WTC11 (cell line): ENCODE results near the gene PI4KA. TPM values are rescaled to one million over a fixed set of nuclear protein-coding genes. Genes with fewer than 3 reads are reported as not detected.

ENCODE experiments used
- ATAC-seq: fragments of 200-7000 bp; cut with Tn5 transposase; 2 replicates; pipeline ENCODE4 v1.10.0; 2021; ENCODE audit warnings: mild to moderate bottlenecking, moderate library complexity
- CTCF ChIA-PET: fragments of 300-600 bp; sonication (Branson Sonifier 250); formaldehyde crosslinking; loops from one replicate; lab custom pipeline; 2021; ENCODE audit warnings: antibody characterized with exemption; lab: Charles Lee
- POLR2A ChIA-PET: fragments of 350-600 bp; sonication (Branson Sonifier 250); formaldehyde crosslinking; loops from one replicate; lab custom pipeline; 2021; ENCODE audit warnings: antibody characterized with exemption; lab: Charles Lee
- DNase-seq: peaks from one replicate; pipeline ENCODE4 v3.0.0; 2021; ENCODE audit warnings: low spot score
- H3K27ac Mint-ChIP-seq: 2 replicates; pipeline ENCODE4 v1.8.0; 2021; ENCODE audit warnings: mixed read lengths
- H3K27me3 Mint-ChIP-seq: 2 replicates; pipeline ENCODE4 v1.8.0; 2021; ENCODE audit warnings: low read depth, mild to moderate bottlenecking, moderate library complexity, mixed read lengths
- H3K36me3 Mint-ChIP-seq: 2 replicates; pipeline ENCODE4 v1.8.0; 2021; ENCODE audit warnings: mixed read lengths
- H3K4me1 Mint-ChIP-seq: 2 replicates; pipeline ENCODE4 v1.8.0; 2022; ENCODE audit warnings: mixed read lengths
- H3K4me3 Mint-ChIP-seq: 2 replicates; pipeline ENCODE4 v1.8.0; 2021; ENCODE audit warnings: mild to moderate bottlenecking, moderate library complexity, mixed read lengths
- H3K9me3 Mint-ChIP-seq: 2 replicates; pipeline ENCODE4 v1.8.0; 2021; ENCODE audit warnings: mixed read lengths
- CREB1 ChIP-seq: sonication (generic); formaldehyde crosslinking; IDR thresholded peaks from 2 replicates; pipeline ENCODE4 v1.8.0; 2023; ENCODE audit warnings: mild to moderate bottlenecking, missing genetic modification reagents
- EMX1 ChIP-seq: fragments of 250-450 bp; sonication (Bioruptor Pico); IDR thresholded peaks from 2 replicates; pipeline ENCODE4 v1.8.0; 2021; ENCODE audit warnings: mild to moderate bottlenecking
- FOXK1 ChIP-seq: sonication (generic); formaldehyde crosslinking; IDR thresholded peaks from 2 replicates; pipeline ENCODE4 v1.8.0; 2022; ENCODE audit warnings: mild to moderate bottlenecking, moderate library complexity, missing genetic modification reagents
- GRHL2 ChIP-seq: fragments of 250-450 bp; sonication (Bioruptor Pico); IDR thresholded peaks from 2 replicates; pipeline ENCODE4 v1.8.0; 2022; ENCODE audit warnings: mild to moderate bottlenecking, moderate library complexity; ENCODE audit not compliant: insufficient replicate concordance, severe bottlenecking
- GTF2I ChIP-seq: fragments of 250-450 bp; sonication (Bioruptor Pico); conservative IDR thresholded peaks from 2 replicates; pipeline ENCODE4 v1.4.0; 2021; ENCODE audit warnings: mild to moderate bottlenecking
- IRF2 ChIP-seq: sonication (generic); formaldehyde crosslinking; IDR thresholded peaks from 2 replicates; pipeline ENCODE4 v1.8.0; 2022; ENCODE audit warnings: low read depth, missing genetic modification reagents, borderline replicate concordance
- JUN ChIP-seq: sonication (generic); formaldehyde crosslinking; IDR thresholded peaks from 2 replicates; pipeline ENCODE4 v1.8.0; 2023; ENCODE audit warnings: mild to moderate bottlenecking, missing genetic modification reagents
- MYBL2 ChIP-seq: sonication (generic); formaldehyde crosslinking; IDR thresholded peaks from 2 replicates; pipeline ENCODE4 v1.8.1; 2023; ENCODE audit warnings: mild to moderate bottlenecking, moderate library complexity, missing genetic modification reagents
- NFATC4 ChIP-seq: fragments of 250-450 bp; sonication (Bioruptor Pico); IDR thresholded peaks from 2 replicates; pipeline ENCODE4 v1.9.0; 2021; ENCODE audit warnings: mild to moderate bottlenecking
- NFYB ChIP-seq: sonication (generic); formaldehyde crosslinking; conservative IDR thresholded peaks from 2 replicates; pipeline ENCODE4 v1.8.0; 2022; ENCODE audit warnings: low read depth, missing genetic modification reagents
- SMAD3 ChIP-seq: sonication (generic); formaldehyde crosslinking; IDR thresholded peaks from 2 replicates; pipeline ENCODE4 v1.8.0; 2022; ENCODE audit warnings: missing genetic modification reagents, mild to moderate bottlenecking, borderline replicate concordance
- SMAD4 ChIP-seq: sonication (generic); formaldehyde crosslinking; IDR thresholded peaks from 2 replicates; pipeline ENCODE4 v1.8.0; 2022; ENCODE audit warnings: mild to moderate bottlenecking, missing genetic modification reagents
- TEAD1 ChIP-seq: sonication (generic); formaldehyde crosslinking; IDR thresholded peaks from 2 replicates; pipeline ENCODE4 v1.8.0; 2022; ENCODE audit warnings: mild to moderate bottlenecking, missing genetic modification reagents
- TEAD4 ChIP-seq: sonication (generic); formaldehyde crosslinking; IDR thresholded peaks from 2 replicates; pipeline ENCODE4 v1.8.0; 2022; ENCODE audit warnings: mild to moderate bottlenecking, missing genetic modification reagents
- ZBTB21 ChIP-seq: sonication (generic); formaldehyde crosslinking; IDR thresholded peaks from 2 replicates; pipeline ENCODE4 v1.8.1; 2023; ENCODE audit warnings: mild to moderate bottlenecking, missing genetic modification reagents, borderline replicate concordance
- ZNF138 ChIP-seq: sonication (generic); formaldehyde crosslinking; conservative IDR thresholded peaks from 2 replicates; pipeline ENCODE4 v1.8.1; 2022; ENCODE audit warnings: mild to moderate bottlenecking, moderate library complexity, missing genetic modification reagents
- ZNF317 ChIP-seq: sonication (generic); formaldehyde crosslinking; IDR thresholded peaks from 2 replicates; pipeline ENCODE4 v1.8.1; 2023; ENCODE audit warnings: low read depth, mild to moderate bottlenecking, moderate library complexity, missing genetic modification reagents, borderline replicate concordance
- ZNF396 ChIP-seq: fragments of 250-450 bp; sonication (Bioruptor Pico); IDR thresholded peaks from 2 replicates; pipeline ENCODE4 v1.8.0; 2021; ENCODE audit warnings: mild to moderate bottlenecking, moderate library complexity, borderline replicate concordance
- total RNA-seq: library from RNA; stranded (reverse); gene quantifications from 3 replicates; pipeline ENCODE4 v1.2.3, GENCODE V29; 2021
- TF ChIP-seq, protein P1 (sequence below): fragments of 250-450 bp; sonication (Bioruptor Pico); IDR thresholded peaks from 2 replicates; pipeline ENCODE4 v1.9.0; 2021; ENCODE audit warnings: moderate library complexity, mild to moderate bottlenecking, inconsistent platforms, borderline replicate concordance
- TF ChIP-seq, protein P2 (sequence below): fragments of 250-450 bp; sonication (Bioruptor Pico); IDR thresholded peaks from 2 replicates; pipeline ENCODE4 v1.8.0; 2021; ENCODE audit warnings: mild to moderate bottlenecking
- TF ChIP-seq, protein P3 (sequence below): fragments of 200-600 bp; IDR thresholded peaks from 2 replicates; pipeline ENCODE4 v1.8.0; 2022; ENCODE audit warnings: antibody characterized with exemption
- TF ChIP-seq, protein P4 (sequence below): fragments of 250-450 bp; sonication (Bioruptor Pico); IDR thresholded peaks from 2 replicates; pipeline ENCODE4 v1.9.0; 2021; ENCODE audit warnings: mild to moderate bottlenecking, borderline replicate concordance
- TF ChIP-seq, protein P5 (sequence below): sonication (generic); formaldehyde crosslinking; IDR thresholded peaks from 2 replicates; pipeline ENCODE4 v1.8.1; 2022; ENCODE audit warnings: low read depth, missing genetic modification reagents, borderline replicate concordance
- TF ChIP-seq, protein P6 (sequence below): sonication (generic); formaldehyde crosslinking; IDR thresholded peaks from 2 replicates; pipeline ENCODE4 v1.8.0; 2022; ENCODE audit warnings: mild to moderate bottlenecking, missing genetic modification reagents

PI4KA gene
- total RNA-seq, 1 experiment from 2014 or later: 45.5 TPM

DNA sequence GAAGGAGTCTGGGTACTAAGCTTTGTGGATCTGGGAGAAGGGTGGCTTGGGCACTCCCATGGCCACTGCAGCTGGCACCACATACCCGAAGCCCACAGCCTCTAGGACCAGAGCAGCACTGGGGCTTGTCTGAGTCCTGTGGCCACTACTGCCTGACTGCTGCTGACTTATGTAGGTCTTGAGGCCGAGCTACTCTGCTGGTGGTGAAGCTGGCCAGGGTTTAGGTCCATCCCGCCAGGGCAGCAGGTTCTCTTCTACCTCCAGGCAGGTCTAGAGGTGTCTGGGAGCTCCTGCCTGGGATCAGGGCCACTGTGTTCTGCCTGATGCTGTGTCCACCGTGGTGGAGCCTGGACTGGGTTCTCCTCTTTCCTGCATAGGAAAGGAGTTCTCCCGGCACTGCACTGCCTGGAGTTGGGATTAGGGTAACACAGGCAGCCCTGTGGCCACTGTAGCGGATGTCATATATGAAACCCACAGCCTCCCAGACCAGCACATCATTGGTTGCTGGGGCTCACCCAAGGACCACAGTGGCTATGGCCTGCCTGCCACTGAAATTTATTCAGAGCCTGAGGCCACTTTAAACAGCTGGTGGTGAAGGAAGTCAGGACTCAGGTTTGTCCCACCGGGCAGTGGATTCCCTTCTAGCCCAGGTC lies 194.5 kb downstream of the PI4KA start:
- Mint-ChIP-seq H3K9me3 (no peaks in the 10 kb centered on the region), H3K4me3 (no peak overlapping the region), H3K4me1 (no peaks in the 10 kb centered on the region), H3K27ac (no peak overlapping the region), H3K27me3 (no peaks in the 10 kb centered on the region; the same call in 1 of the 2 replicates), H3K36me3 (no peaks in the 10 kb centered on the region)
- ChIA-PET POLR2A (no interaction called here), CTCF (interaction anchor here (0.6 to 1.7 kb wide), 2 partner anchors 99 to 100 kb away, joined by 3 to 5 read pairs; no protein-coding TSS in a partner anchor)
- DNase-seq (no peak), ATAC-seq (no peak)
- no peak for TF ChIP-seq NFATC4 (CRISPR knock-in tag)
- no peak for TF ChIP-seq GRHL2 (CRISPR knock-in tag)
- no peak for TF ChIP-seq ZNF138 (CRISPR knock-in tag)
- TF ChIP-seq ZNF317: no peak
- no peak for TF ChIP-seq SMAD3 (CRISPR knock-in tag)
- TF ChIP-seq, protein P1, sequence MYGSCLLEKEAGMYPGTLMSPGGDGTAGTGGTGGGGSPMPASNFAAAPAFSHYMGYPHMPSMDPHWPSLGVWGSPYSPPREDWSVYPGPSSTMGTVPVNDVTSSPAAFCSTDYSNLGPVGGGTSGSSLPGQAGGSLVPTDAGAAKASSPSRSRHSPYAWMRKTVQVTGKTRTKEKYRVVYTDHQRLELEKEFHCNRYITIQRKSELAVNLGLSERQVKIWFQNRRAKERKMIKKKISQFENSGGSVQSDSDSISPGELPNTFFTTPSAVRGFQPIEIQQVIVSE (CRISPR knock-in tag): no peak
- no peak for TF ChIP-seq SMAD4 (CRISPR knock-in tag)
- no peak for TF ChIP-seq TEAD1 (CRISPR knock-in tag)
- TF ChIP-seq TEAD4 (CRISPR knock-in tag): no peak
- no peak for TF ChIP-seq EMX1 (CRISPR knock-in tag)
- TF ChIP-seq ZBTB21: no peak
- TF ChIP-seq, protein P2, sequence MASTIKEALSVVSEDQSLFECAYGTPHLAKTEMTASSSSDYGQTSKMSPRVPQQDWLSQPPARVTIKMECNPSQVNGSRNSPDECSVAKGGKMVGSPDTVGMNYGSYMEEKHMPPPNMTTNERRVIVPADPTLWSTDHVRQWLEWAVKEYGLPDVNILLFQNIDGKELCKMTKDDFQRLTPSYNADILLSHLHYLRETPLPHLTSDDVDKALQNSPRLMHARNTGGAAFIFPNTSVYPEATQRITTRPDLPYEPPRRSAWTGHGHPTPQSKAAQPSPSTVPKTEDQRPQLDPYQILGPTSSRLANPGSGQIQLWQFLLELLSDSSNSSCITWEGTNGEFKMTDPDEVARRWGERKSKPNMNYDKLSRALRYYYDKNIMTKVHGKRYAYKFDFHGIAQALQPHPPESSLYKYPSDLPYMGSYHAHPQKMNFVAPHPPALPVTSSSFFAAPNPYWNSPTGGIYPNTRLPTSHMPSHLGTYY (CRISPR knock-in tag): no peak
- TF ChIP-seq NFYB (CRISPR knock-in tag): no peak
- TF ChIP-seq, protein P3, sequence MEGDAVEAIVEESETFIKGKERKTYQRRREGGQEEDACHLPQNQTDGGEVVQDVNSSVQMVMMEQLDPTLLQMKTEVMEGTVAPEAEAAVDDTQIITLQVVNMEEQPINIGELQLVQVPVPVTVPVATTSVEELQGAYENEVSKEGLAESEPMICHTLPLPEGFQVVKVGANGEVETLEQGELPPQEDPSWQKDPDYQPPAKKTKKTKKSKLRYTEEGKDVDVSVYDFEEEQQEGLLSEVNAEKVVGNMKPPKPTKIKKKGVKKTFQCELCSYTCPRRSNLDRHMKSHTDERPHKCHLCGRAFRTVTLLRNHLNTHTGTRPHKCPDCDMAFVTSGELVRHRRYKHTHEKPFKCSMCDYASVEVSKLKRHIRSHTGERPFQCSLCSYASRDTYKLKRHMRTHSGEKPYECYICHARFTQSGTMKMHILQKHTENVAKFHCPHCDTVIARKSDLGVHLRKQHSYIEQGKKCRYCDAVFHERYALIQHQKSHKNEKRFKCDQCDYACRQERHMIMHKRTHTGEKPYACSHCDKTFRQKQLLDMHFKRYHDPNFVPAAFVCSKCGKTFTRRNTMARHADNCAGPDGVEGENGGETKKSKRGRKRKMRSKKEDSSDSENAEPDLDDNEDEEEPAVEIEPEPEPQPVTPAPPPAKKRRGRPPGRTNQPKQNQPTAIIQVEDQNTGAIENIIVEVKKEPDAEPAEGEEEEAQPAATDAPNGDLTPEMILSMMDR: no peak
- TF ChIP-seq FOXK1 (CRISPR knock-in tag): no peak
- TF ChIP-seq MYBL2 (CRISPR knock-in tag): no peak
- no peak for TF ChIP-seq GTF2I
- TF ChIP-seq IRF2: no peak
- no peak for TF ChIP-seq CREB1 (CRISPR knock-in tag)
- TF ChIP-seq JUN (CRISPR knock-in tag): no peak

DNA sequence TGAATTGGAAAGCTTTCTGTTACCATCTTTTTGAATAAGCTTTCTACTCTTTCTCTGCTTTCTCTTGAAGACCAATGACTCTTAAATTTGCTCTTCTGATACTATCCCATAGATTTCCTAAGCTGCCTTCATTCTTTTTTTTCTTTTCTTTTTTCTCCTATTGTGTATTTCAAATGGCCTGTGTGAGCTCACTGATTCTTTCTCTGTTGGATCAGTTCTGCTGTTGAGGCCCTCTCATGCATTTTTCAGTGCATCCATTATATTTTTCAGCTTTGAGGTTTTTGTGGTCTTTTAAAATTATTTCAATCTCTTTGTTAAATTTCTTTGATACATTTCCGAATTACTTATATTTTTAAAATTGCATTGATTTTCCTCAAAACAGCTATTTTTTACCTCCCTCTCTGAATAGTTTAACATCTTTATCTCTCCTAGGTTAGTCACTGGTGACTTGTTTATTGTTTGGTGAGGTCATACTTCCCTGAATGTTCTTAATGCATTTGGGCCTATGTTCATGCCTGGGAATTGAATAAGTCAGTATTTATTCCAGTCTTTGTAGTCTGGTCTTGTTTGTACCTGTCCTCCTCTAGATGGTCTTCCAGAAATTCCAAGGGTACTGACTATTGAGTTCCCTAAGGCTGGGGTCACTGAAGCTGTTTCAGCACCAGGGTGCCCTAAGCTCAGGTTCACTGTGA lies 195.3 kb downstream of the PI4KA start:
- no peak overlapping the region for H3K27ac Mint-ChIP-seq
- ChIA-PET CTCF (interaction anchor here (0.6 to 1.7 kb wide), 2 partner anchors 99 kb away, joined by 3 to 5 read pairs; no protein-coding TSS in a partner anchor), POLR2A (no interaction called here)
- DNase-seq (no peak), ATAC-seq (no peak)
- H3K9me3 Mint-ChIP-seq: no peaks in the 10 kb centered on the region
- no peaks in the 10 kb centered on the region for H3K36me3 Mint-ChIP-seq
- H3K4me3 Mint-ChIP-seq: no peak overlapping the region
- H3K27me3 Mint-ChIP-seq: no peaks in the 10 kb centered on the region; the same call in 1 of the 2 replicates
- no peaks in the 10 kb centered on the region for H3K4me1 Mint-ChIP-seq
- TF ChIP-seq ZNF138 (CRISPR knock-in tag): no peak
- TF ChIP-seq, protein P4, sequence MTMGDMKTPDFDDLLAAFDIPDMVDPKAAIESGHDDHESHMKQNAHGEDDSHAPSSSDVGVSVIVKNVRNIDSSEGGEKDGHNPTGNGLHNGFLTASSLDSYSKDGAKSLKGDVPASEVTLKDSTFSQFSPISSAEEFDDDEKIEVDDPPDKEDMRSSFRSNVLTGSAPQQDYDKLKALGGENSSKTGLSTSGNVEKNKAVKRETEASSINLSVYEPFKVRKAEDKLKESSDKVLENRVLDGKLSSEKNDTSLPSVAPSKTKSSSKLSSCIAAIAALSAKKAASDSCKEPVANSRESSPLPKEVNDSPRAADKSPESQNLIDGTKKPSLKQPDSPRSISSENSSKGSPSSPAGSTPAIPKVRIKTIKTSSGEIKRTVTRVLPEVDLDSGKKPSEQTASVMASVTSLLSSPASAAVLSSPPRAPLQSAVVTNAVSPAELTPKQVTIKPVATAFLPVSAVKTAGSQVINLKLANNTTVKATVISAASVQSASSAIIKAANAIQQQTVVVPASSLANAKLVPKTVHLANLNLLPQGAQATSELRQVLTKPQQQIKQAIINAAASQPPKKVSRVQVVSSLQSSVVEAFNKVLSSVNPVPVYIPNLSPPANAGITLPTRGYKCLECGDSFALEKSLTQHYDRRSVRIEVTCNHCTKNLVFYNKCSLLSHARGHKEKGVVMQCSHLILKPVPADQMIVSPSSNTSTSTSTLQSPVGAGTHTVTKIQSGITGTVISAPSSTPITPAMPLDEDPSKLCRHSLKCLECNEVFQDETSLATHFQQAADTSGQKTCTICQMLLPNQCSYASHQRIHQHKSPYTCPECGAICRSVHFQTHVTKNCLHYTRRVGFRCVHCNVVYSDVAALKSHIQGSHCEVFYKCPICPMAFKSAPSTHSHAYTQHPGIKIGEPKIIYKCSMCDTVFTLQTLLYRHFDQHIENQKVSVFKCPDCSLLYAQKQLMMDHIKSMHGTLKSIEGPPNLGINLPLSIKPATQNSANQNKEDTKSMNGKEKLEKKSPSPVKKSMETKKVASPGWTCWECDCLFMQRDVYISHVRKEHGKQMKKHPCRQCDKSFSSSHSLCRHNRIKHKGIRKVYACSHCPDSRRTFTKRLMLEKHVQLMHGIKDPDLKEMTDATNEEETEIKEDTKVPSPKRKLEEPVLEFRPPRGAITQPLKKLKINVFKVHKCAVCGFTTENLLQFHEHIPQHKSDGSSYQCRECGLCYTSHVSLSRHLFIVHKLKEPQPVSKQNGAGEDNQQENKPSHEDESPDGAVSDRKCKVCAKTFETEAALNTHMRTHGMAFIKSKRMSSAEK (CRISPR knock-in tag): no peak
- TF ChIP-seq ZNF396 (CRISPR knock-in tag): no peak
- TF ChIP-seq, protein P5, sequence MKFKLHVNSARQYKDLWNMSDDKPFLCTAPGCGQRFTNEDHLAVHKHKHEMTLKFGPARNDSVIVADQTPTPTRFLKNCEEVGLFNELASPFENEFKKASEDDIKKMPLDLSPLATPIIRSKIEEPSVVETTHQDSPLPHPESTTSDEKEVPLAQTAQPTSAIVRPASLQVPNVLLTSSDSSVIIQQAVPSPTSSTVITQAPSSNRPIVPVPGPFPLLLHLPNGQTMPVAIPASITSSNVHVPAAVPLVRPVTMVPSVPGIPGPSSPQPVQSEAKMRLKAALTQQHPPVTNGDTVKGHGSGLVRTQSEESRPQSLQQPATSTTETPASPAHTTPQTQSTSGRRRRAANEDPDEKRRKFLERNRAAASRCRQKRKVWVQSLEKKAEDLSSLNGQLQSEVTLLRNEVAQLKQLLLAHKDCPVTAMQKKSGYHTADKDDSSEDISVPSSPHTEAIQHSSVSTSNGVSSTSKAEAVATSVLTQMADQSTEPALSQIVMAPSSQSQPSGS: no peak
- no peak for TF ChIP-seq GRHL2 (CRISPR knock-in tag)
- TF ChIP-seq, protein P2 (CRISPR knock-in tag): no peak
- no peak for TF ChIP-seq SMAD4 (CRISPR knock-in tag)
- TF ChIP-seq, protein P6, sequence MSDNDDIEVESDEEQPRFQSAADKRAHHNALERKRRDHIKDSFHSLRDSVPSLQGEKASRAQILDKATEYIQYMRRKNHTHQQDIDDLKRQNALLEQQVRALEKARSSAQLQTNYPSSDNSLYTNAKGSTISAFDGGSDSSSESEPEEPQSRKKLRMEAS: no peak
